ENCODE measurements around the gene CIBAR2. TPM values are rescaled to one million over a fixed set of nuclear protein-coding genes. Genes with fewer than 3 reads are reported as not detected.
"Not testable (repeated sequence)": the region's sequence is repeated elsewhere in the genome, so short reads cannot be mapped to it uniquely, and the experiment has no call there.

The CIBAR2 gene
- total RNA-seq, 2 experiments from 2014 or later = not detected

GRCh38 chr16:85064186-85064585 lies 48.1 kb downstream of the CIBAR2 start:
- H3K27me3 Mint-ChIP-seq = no peaks in the 10 kb centered on the region
- ChIA-PET CTCF (no interaction called here), POLR2A (no interaction called here)
- H3K4me1 Mint-ChIP-seq = peaks cover 7% of the 10 kb centered on the region
- no peak overlapping the region for H3K4me3 Mint-ChIP-seq
- no peak for DNase-seq
- H3K27ac Mint-ChIP-seq = no peak overlapping the region
- H3K9me3 Mint-ChIP-seq = no peaks in the 10 kb centered on the region
- H3K36me3 Mint-ChIP-seq (ENCODE audit: low read depth) = peaks cover 4% of the 10 kb centered on the region

GRCh38 chr16:85062845-85063244 lies 49.4 kb downstream of the CIBAR2 start:
- Mint-ChIP-seq H3K4me3 (no peak overlapping the region), H3K9me3 (no peaks in the 10 kb centered on the region), H3K27ac (no peak overlapping the region), H3K4me1 (peaks cover 14% of the 10 kb centered on the region), H3K36me3 (ENCODE audit: low read depth) (peaks cover 7% of the 10 kb centered on the region), H3K27me3 (no peaks in the 10 kb centered on the region)
- DNase-seq = no peak
- ChIA-PET CTCF (interaction anchor here (1.9 kb wide), 1 partner anchor 10 kb away, joined by 7 read pairs; no protein-coding TSS in a partner anchor), POLR2A (no interaction called here)

- Mint-ChIP-seq H3K27ac (no peak overlapping the region), H3K36me3 (ENCODE audit: low read depth) (peaks cover 10% of the 10 kb centered on the region), H3K27me3 (no peaks in the 10 kb centered on the region), H3K9me3 (no peaks in the 10 kb centered on the region), H3K4me3 (no peak overlapping the region), H3K4me1 (peaks cover 19% of the 10 kb centered on the region)
- ChIA-PET POLR2A (no interaction called here), CTCF (interaction anchor here (1.9 kb wide), 1 partner anchor 11 kb away, joined by 7 read pairs; no protein-coding TSS in a partner anchor)
- DNase-seq = no peak
Measured at GRCh38 chr16:85062323-85062722, 49.9 kb downstream of the CIBAR2 start.

- CTCF ChIA-PET = interaction anchor here (0.9 to 1.9 kb wide), 2 partner anchors 12 to 36 kb away, joined by 4 to 7 read pairs; no protein-coding TSS in a partner anchor
- POLR2A ChIA-PET = no interaction called here
- no peaks in the 10 kb centered on the region for H3K27me3 Mint-ChIP-seq
- DNase-seq = no peak
- H3K36me3 Mint-ChIP-seq (ENCODE audit: low read depth) = peaks cover 12% of the 10 kb centered on the region
- no peak overlapping the region for H3K4me3 Mint-ChIP-seq
- H3K4me1 Mint-ChIP-seq = peaks cover 27% of the 10 kb centered on the region
- no peaks in the 10 kb centered on the region for H3K9me3 Mint-ChIP-seq
- no peak overlapping the region for H3K27ac Mint-ChIP-seq
Measured at GRCh38 chr16:85061566-85061965, 50.7 kb downstream of the CIBAR2 start.

- Mint-ChIP-seq H3K4me3 (no peak overlapping the region), H3K27ac (no peak overlapping the region), H3K4me1 (peaks cover 53% of the 10 kb centered on the region), H3K9me3 (no peaks in the 10 kb centered on the region), H3K27me3 (no peaks in the 10 kb centered on the region), H3K36me3 (ENCODE audit: low read depth) (peaks cover 16% of the 10 kb centered on the region)
- no peak for DNase-seq
- POLR2A ChIA-PET = no interaction called here
- CTCF ChIA-PET = interaction anchor here (1.0 kb wide), 1 partner anchor 17 kb away, joined by 4 read pairs; no protein-coding TSS in a partner anchor
Measured at GRCh38 chr16:85058909-85059308, 53.4 kb downstream of the CIBAR2 start.

GRCh38 chr16:85057948-85058347 lies 54.3 kb downstream of the CIBAR2 start:
- no peak overlapping the region for H3K4me3 Mint-ChIP-seq
- ChIA-PET POLR2A (no interaction called here), CTCF (interaction anchor here (0.7 to 1.9 kb wide), 3 partner anchors 10 to 880 kb away, joined by 3 to 5 read pairs (median 3); no protein-coding TSS in a partner anchor)
- H3K27me3 Mint-ChIP-seq = no peaks in the 10 kb centered on the region
- DNase-seq = no peak
- peaks cover 21% of the 10 kb centered on the region for H3K36me3 Mint-ChIP-seq (ENCODE audit: low read depth)
- H3K9me3 Mint-ChIP-seq = peaks cover 3% of the 10 kb centered on the region
- H3K27ac Mint-ChIP-seq = peak overlapping the region; percentile 99
- peaks cover 53% of the 10 kb centered on the region for H3K4me1 Mint-ChIP-seq

- Mint-ChIP-seq H3K4me3 (peak overlapping the region; percentile 30), H3K9me3 (peaks cover 3% of the 10 kb centered on the region), H3K4me1 (peaks cover 53% of the 10 kb centered on the region), H3K36me3 (ENCODE audit: low read depth) (peaks cover 21% of the 10 kb centered on the region), H3K27ac (peak overlapping the region; percentile 99), H3K27me3 (no peaks in the 10 kb centered on the region)
- ChIA-PET CTCF (interaction anchor here (0.7 to 1.9 kb wide), 3 partner anchors 10 to 880 kb away, joined by 3 to 5 read pairs (median 3); no protein-coding TSS in a partner anchor), POLR2A (no interaction called here)
- no peak for DNase-seq
Measured at GRCh38 chr16:85057212-85057889, 54.9 kb downstream of the CIBAR2 start.

GRCh38 chr16:85056211-85056748 lies 56.0 kb downstream of the CIBAR2 start:
- Mint-ChIP-seq H3K27ac (peak overlapping the region; percentile 99), H3K4me1 (peaks cover 53% of the 10 kb centered on the region), H3K9me3 (peaks cover 3% of the 10 kb centered on the region), H3K36me3 (ENCODE audit: low read depth) (peaks cover 21% of the 10 kb centered on the region), H3K4me3 (peak overlapping the region; percentile 72), H3K27me3 (no peaks in the 10 kb centered on the region)
- ChIA-PET POLR2A (interaction anchor here (0.5 to 1.1 kb wide), 3 partner anchors 14 to 46 kb away, joined by 3 read pairs; no protein-coding TSS in a partner anchor), CTCF (interaction anchor here (0.9 to 1.9 kb wide), 5 partner anchors 10 to 30 kb away, joined by 4 to 7 read pairs (median 5); partner anchors contain the start of gene KIAA0513)
- peak; percentile 16 for DNase-seq

- Mint-ChIP-seq H3K4me1 (peaks cover 56% of the 10 kb centered on the region), H3K4me3 (peak overlapping the region; percentile 72), H3K36me3 (ENCODE audit: low read depth) (peaks cover 21% of the 10 kb centered on the region), H3K27ac (peak overlapping the region; percentile 99), H3K27me3 (no peaks in the 10 kb centered on the region), H3K9me3 (peaks cover 3% of the 10 kb centered on the region)
- ChIA-PET POLR2A (interaction anchor here (0.5 to 1.1 kb wide), 2 partner anchors 13 to 45 kb away, joined by 3 read pairs; no protein-coding TSS in a partner anchor), CTCF (interaction anchor here (0.9 to 1.8 kb wide), 5 partner anchors 9 to 420 kb away, joined by 3 to 7 read pairs (median 5); partner anchors contain the start of gene KIAA0513)
- DNase-seq = peak; percentile 94
Measured at GRCh38 chr16:85055493-85056210, 56.6 kb downstream of the CIBAR2 start.

GRCh38 chr16:85054948-85055492 lies 57.3 kb downstream of the CIBAR2 start:
- H3K4me3 Mint-ChIP-seq = peak overlapping the region; percentile 72
- peak; percentile 10 for DNase-seq
- no peaks in the 10 kb centered on the region for H3K27me3 Mint-ChIP-seq
- peak overlapping the region; percentile 99 for H3K27ac Mint-ChIP-seq
- H3K4me1 Mint-ChIP-seq = peaks cover 58% of the 10 kb centered on the region
- CTCF ChIA-PET = interaction anchor here (0.6 to 1.8 kb wide), 5 partner anchors 8 to 419 kb away, joined by 3 to 5 read pairs (median 4); partner anchors contain the start of gene KIAA0513
- H3K9me3 Mint-ChIP-seq = peaks cover 3% of the 10 kb centered on the region
- POLR2A ChIA-PET = interaction anchor here (1.1 kb wide), 1 partner anchor 44 kb away, joined by 3 read pairs; no protein-coding TSS in a partner anchor
- peaks cover 21% of the 10 kb centered on the region for H3K36me3 Mint-ChIP-seq (ENCODE audit: low read depth)

GRCh38 chr16:85054321-85054720 lies 58.0 kb downstream of the CIBAR2 start:
- Mint-ChIP-seq H3K36me3 (ENCODE audit: low read depth) (peaks cover 21% of the 10 kb centered on the region), H3K27ac (peak overlapping the region; percentile 99), H3K4me1 (peaks cover 58% of the 10 kb centered on the region)
- CTCF ChIA-PET = interaction anchor here (0.6 kb wide), 3 partner anchors 15 to 313 kb away, joined by 3 read pairs; no protein-coding TSS in a partner anchor
- POLR2A ChIA-PET, H3K4me3 Mint-ChIP-seq, DNase-seq, H3K9me3 Mint-ChIP-seq, H3K27me3 Mint-ChIP-seq: not testable (repeated sequence)

GRCh38 chr16:85052536-85052935 lies 59.7 kb downstream of the CIBAR2 start:
- POLR2A ChIA-PET = no interaction called here
- H3K27me3 Mint-ChIP-seq = no peaks in the 10 kb centered on the region
- no peak overlapping the region for H3K27ac Mint-ChIP-seq
- H3K4me1 Mint-ChIP-seq = peaks cover 59% of the 10 kb centered on the region
- no peak overlapping the region for H3K4me3 Mint-ChIP-seq
- H3K9me3 Mint-ChIP-seq = peaks cover 3% of the 10 kb centered on the region
- CTCF ChIA-PET = interaction anchor here (1.3 kb wide), 1 partner anchor 25 kb away, joined by 3 read pairs; the partner anchor contains the start of gene KIAA0513
- peaks cover 26% of the 10 kb centered on the region for H3K36me3 Mint-ChIP-seq (ENCODE audit: low read depth)
- no peak for DNase-seq
